DOHH2 (cell line): ENCODE results near the gene PHKG1.
"Not testable (repeated sequence)": the region's sequence is repeated elsewhere in the genome, so short reads cannot be mapped to it uniquely, and the experiment has no call there.

ENCODE experiments used
- H3F3A ChIP-seq: fragments of 200-600 bp; sonication (generic), shearing (Covaris generic); 2 replicates; pipeline ENCODE4 v1.6.0; 2016; ENCODE audit warnings: antibody characterized with exemption, mild to moderate bottlenecking; ENCODE audit not compliant: control insufficient read depth, insufficient read depth
- H3K27ac ChIP-seq: fragments of 200-600 bp; sonication (generic); 2 replicates; pipeline ENCODE4 v1.5.1; 2014; ENCODE audit warnings: low read depth, mild to moderate bottlenecking, low read length, moderate library complexity
- H3K27me3 ChIP-seq: fragments of 200-600 bp; sonication (generic); 2 replicates; pipeline ENCODE4 v1.6.1; 2014; ENCODE audit warnings: mild to moderate bottlenecking, low read length, mixed read lengths; ENCODE audit not compliant: control insufficient read depth
- H3K36me3 ChIP-seq: fragments of 200-600 bp; sonication (generic); 2 replicates; pipeline ENCODE4 v1.6.1; 2014; ENCODE audit warnings: mild to moderate bottlenecking, low read length, moderate library complexity, mixed read lengths; ENCODE audit not compliant: control insufficient read depth
- H3K4me1 ChIP-seq: fragments of 200-600 bp; sonication (generic); 2 replicates; pipeline ENCODE4 v1.6.1; 2014; ENCODE audit warnings: mild to moderate bottlenecking, low read length, mixed read lengths; ENCODE audit not compliant: control insufficient read depth
- H3K4me2 ChIP-seq: fragments of 200-600 bp; sonication (generic); 2 replicates; pipeline ENCODE4 v1.6.0; 2014; ENCODE audit warnings: mild to moderate bottlenecking, low read length, moderate library complexity
- H3K4me3 ChIP-seq: fragments of 200-600 bp; sonication (generic); 2 replicates; pipeline ENCODE4 v1.5.1; 2014; ENCODE audit warnings: mild to moderate bottlenecking, low read length, mixed read lengths
- H3K79me2 ChIP-seq: fragments of 200-600 bp; sonication (generic); 2 replicates; pipeline ENCODE4 v1.6.1; 2014; ENCODE audit warnings: mild to moderate bottlenecking, low read length, mixed read lengths; ENCODE audit not compliant: control insufficient read depth
- H3K9me2 ChIP-seq: fragments of 200-600 bp; sonication (generic); replicated peaks from 2 replicates; pipeline ENCODE4 v1.6.1; 2014; ENCODE audit warnings: mild to moderate bottlenecking, low read length, mixed read lengths; ENCODE audit not compliant: control insufficient read depth
- H3K9me3 ChIP-seq: fragments of 200-600 bp; sonication (generic); 2 replicates; pipeline ENCODE4 v1.6.1; 2014; ENCODE audit warnings: antibody characterized with exemption, low read length, mixed read lengths; ENCODE audit not compliant: control insufficient read depth, insufficient read depth
- H4K20me1 ChIP-seq: fragments of 200-600 bp; sonication (generic); 2 replicates; pipeline ENCODE4 v1.6.0; 2014; ENCODE audit warnings: low read depth, mild to moderate bottlenecking, antibody characterized with exemption, low read length, moderate library complexity; ENCODE audit not compliant: control insufficient read depth, insufficient read depth
- EZH2phosphoT487 ChIP-seq: fragments of 200-600 bp; sonication (generic); IDR thresholded peaks from 2 replicates; pipeline ENCODE4 v1.6.1; 2017; ENCODE audit warnings: borderline replicate concordance, mild to moderate bottlenecking, antibody characterized with exemption, low read length, moderate library complexity, mixed read lengths
- TF ChIP-seq, protein P1 (sequence below): fragments of 200-600 bp; sonication (generic); IDR thresholded peaks from one replicate; pipeline ENCODE4 v1.5.1; 2014; ENCODE audit warnings: antibody characterized with exemption, mild to moderate bottlenecking, low read depth, low read length; ENCODE audit not compliant: poor library complexity, severe bottlenecking

The PHKG1 gene

DNA sequence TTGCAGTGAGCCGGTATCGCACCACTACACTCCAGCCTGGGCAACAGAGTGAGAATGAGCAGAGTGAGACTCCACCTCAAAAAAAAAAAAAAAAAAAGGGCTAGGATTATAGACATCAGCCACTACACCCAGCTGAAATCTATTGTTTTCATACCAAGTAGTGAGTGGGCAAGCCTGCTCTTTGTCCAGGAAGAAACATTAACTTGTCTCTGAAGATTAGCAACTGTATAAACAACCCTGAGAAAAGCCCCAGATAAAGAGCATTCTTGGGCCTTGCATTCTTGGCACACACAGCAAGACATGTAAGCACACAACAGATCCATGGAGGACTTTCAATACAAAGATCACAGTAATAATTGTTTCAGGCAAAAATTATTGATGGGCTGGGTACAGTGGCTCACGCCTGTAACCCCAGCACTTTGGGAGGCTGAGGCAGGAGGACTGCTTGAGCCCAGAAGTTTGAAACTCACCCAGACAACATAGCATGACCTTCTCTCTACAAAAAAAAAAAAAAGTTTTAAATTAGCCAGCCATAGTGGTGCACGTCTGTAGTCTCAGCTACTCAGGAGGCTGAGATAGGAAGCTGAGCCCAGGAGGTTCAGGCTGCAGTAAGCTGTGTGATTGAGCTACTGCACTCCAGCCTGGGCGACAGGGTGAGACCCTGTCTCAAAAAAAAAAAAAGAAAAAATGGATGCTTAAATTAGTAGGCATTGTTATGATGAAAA, 45.9 kb downstream of the PHKG1 start:
- no peaks in the 10 kb centered on the region for H3K27me3 ChIP-seq
- no peak overlapping the region for H3K4me2 ChIP-seq
- H3K9me3 ChIP-seq = no peaks in the 10 kb centered on the region
- H4K20me1 ChIP-seq = no peaks in the 10 kb centered on the region; the same call in 1 of the 2 replicates
- peaks cover 19% of the 10 kb centered on the region for H3K4me1 ChIP-seq
- no peaks in the 10 kb centered on the region for H3K9me2 ChIP-seq
- 0 out of 2 replicates have a peak, but pooled peaks cover 5% of the 10 kb centered on the region for H3F3A ChIP-seq
- H3K36me3 ChIP-seq = peaks cover 71% of the 10 kb centered on the region
- no peak for TF ChIP-seq EZH2phosphoT487
- TF ChIP-seq, protein P1, sequence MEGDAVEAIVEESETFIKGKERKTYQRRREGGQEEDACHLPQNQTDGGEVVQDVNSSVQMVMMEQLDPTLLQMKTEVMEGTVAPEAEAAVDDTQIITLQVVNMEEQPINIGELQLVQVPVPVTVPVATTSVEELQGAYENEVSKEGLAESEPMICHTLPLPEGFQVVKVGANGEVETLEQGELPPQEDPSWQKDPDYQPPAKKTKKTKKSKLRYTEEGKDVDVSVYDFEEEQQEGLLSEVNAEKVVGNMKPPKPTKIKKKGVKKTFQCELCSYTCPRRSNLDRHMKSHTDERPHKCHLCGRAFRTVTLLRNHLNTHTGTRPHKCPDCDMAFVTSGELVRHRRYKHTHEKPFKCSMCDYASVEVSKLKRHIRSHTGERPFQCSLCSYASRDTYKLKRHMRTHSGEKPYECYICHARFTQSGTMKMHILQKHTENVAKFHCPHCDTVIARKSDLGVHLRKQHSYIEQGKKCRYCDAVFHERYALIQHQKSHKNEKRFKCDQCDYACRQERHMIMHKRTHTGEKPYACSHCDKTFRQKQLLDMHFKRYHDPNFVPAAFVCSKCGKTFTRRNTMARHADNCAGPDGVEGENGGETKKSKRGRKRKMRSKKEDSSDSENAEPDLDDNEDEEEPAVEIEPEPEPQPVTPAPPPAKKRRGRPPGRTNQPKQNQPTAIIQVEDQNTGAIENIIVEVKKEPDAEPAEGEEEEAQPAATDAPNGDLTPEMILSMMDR = no peak
- H3K4me3 ChIP-seq = no peak overlapping the region
- H3K79me2 ChIP-seq = peaks cover 95% of the 10 kb centered on the region
- no peak overlapping the region for H3K27ac ChIP-seq

DNA sequence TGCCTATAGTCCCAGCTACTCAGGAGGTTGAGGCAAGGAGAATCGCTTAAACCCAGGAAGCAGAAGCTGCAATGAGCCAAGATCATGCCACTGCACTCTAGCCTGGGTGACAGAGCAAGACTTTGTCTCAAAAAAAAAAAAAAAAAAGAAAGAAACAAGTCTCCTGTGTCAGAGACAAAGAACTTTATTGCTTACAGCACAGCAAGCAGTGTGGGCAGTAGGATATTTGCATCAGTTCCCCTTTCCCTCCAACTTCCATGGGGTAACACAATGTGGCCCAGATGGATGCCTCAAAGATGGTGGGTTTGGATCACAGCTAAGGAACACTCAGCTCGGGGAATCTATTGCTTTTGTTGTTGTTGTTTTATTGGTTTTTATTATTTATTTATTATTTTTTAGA, 47.0 kb downstream of the PHKG1 start:
- H3F3A ChIP-seq, H3K27ac ChIP-seq, H3K9me2 ChIP-seq, H3K4me3 ChIP-seq, H3K27me3 ChIP-seq, H4K20me1 ChIP-seq, H3K9me3 ChIP-seq, H3K4me2 ChIP-seq: not testable (repeated sequence)
- Histone ChIP-seq H3K4me1 (peaks cover 19% of the 10 kb centered on the region), H3K79me2 (peaks cover 94% of the 10 kb centered on the region), H3K36me3 (peaks cover 73% of the 10 kb centered on the region)

DNA sequence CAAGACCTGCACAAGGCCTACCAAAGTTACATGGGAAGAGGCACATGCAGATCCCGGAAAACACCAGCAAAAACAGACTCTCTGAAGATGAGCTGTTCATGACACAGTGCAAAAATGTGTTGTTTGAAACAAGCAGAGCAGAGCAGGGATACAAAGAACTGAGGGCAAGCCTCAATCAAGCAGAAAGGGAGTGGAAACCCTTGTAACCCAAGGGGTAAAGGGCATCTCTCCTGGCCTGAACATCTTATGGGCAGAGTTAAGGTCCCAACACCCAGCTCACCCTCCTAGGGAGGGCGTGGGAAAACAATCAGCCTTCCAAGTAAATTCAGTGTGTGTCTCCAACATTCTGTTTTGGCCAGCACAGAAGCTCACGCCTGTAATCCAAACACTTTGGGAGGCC, 52.0 kb downstream of the PHKG1 start:
- Histone ChIP-seq H3K4me1 (no peaks in the 10 kb centered on the region), H3K36me3 (peaks cover 53% of the 10 kb centered on the region), H3K4me3 (no peak overlapping the region), H3K27ac (no peak overlapping the region), H3K9me2 (no peaks in the 10 kb centered on the region), H3K4me2 (no peak overlapping the region), H3K27me3 (no peaks in the 10 kb centered on the region), H4K20me1 (no peaks in the 10 kb centered on the region; the same call in 1 of the 2 replicates), H3F3A (peaks cover 9% of the 10 kb centered on the region), H3K9me3 (no peaks in the 10 kb centered on the region), H3K79me2 (peaks cover 67% of the 10 kb centered on the region)
- TF ChIP-seq, protein P1 = no peak
- no peak for TF ChIP-seq EZH2phosphoT487

DNA sequence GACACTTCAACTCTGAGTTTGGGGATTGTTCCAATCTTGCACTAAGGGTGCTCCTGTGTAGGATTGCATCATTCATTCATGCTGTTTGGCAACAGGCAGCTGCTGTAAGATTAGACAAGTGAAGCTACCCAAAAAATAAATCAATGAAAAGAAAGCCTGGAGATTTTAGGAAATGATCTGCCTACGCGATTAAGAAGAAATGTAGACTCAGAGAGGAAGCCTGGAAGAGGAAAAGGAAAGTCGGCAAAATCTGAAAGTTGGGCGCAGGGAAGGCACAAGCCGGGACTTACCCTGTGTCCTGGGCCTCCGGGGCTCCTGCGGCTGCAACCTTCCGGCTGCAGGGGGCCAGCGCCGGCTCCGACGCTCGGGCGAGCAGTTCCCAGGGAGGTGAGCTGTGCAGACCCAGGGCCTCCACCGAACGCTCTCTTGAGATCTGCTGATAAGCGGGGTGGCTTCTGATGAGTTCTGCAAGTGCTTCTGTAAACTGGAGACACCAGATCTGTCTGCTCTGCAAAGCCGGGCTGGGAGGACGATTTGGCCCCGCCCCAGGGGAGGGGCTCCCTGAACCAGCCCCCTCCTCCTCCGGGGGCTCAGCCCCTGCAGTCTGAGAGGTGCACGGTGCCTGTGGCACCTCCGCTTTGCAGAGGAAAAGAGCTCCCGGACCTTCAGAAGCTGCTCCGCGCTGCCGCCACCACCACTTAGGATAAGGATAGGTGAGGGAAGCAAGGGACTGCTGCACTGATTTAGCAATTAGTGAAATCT, 58.9 kb downstream of the PHKG1 start:
- H4K20me1 ChIP-seq = no peaks in the 10 kb centered on the region; the same call in 1 of the 2 replicates
- TF ChIP-seq, protein P1 = peak; percentile 13
- TF ChIP-seq EZH2phosphoT487 = no peak

DNA sequence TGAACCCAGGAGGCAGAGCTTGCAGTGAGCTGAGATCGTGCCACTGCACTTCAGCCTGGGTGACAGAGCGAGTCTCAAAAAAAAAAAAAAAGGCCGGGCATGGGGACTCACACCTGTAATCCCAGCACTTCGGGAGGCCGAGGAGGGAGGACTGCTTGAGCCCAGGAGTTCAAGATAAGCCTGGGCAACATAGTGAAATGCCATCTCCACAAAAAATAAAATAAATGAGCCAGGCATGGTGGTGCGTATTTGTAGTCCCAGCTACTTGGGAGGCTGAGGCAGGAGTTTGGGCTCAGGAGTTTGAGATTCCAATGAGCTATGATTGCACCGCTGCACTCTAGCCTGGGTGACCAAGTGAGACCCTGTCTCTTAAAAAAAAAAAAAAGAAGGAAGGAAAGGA, 60.2 kb downstream of the PHKG1 start:
- H4K20me1 ChIP-seq, H3K9me3 ChIP-seq, H3F3A ChIP-seq, H3K4me2 ChIP-seq, H3K27ac ChIP-seq, H3K9me2 ChIP-seq, H3K27me3 ChIP-seq, H3K4me3 ChIP-seq: not testable (repeated sequence)
- Histone ChIP-seq H3K36me3 (peaks cover 52% of the 10 kb centered on the region), H3K79me2 (peaks cover 23% of the 10 kb centered on the region), H3K4me1 (peaks cover 17% of the 10 kb centered on the region)

More for the DNA sequence above, 58.9 kb downstream of the PHKG1 start:
- H3K27me3 ChIP-seq = no peaks in the 10 kb centered on the region
- H3K4me1 ChIP-seq = peaks cover 17% of the 10 kb centered on the region
- H3K79me2 ChIP-seq = peaks cover 26% of the 10 kb centered on the region
- peak overlapping the region; percentile 67 for H3K4me3 ChIP-seq
- peaks cover 4% of the 10 kb centered on the region for H3F3A ChIP-seq
- no peaks in the 10 kb centered on the region for H3K9me2 ChIP-seq
- H3K9me3 ChIP-seq = no peaks in the 10 kb centered on the region
- H3K36me3 ChIP-seq = peaks cover 45% of the 10 kb centered on the region
- peak overlapping the region; percentile 24; the same call in 1 of the 2 replicates for H3K27ac ChIP-seq
- peak overlapping the region; percentile 72 for H3K4me2 ChIP-seq
